ENCODE data around the gene ADAM11.

The ADAM11 gene

GRCh38 chr17:44766409-44767038, 7.7 kb downstream of the ADAM11 start:
- no peaks in the 10 kb centered on the region for H3K9me3 ChIP-seq (ENCODE audit: control insufficient read depth, insufficient read depth, low read depth, low read length)
- ChIA-PET CTCF (interaction anchor here (1.1 kb wide), 2 partner anchors 8 to 98 kb away, joined by 3 to 5 read pairs; no protein-coding TSS in a partner anchor), POLR2A (interaction anchor here (0.7 kb wide), 1 partner anchor 20 kb away, joined by 3 read pairs; no protein-coding TSS in a partner anchor)
- no peaks in the 10 kb centered on the region for H3K4me1 ChIP-seq (ENCODE audit: control insufficient read depth, insufficient read depth, low read length)
- TF ChIP-seq GLIS2 (tag by site-specific recombination; IDR thresholded peaks at IDR 0.05) (no peak), ZBTB20 (tag by site-specific recombination; IDR thresholded peaks at IDR 0.05) (peak; percentile 36), ZNF121 (tag by site-specific recombination; IDR thresholded peaks at IDR 0.05) (peak; percentile 94), FEZF1 (tag by site-specific recombination; IDR thresholded peaks at IDR 0.05) (no peak), GFI1B (tag by site-specific recombination; IDR thresholded peaks at IDR 0.05) (no peak), ZNF354C (tag by site-specific recombination; IDR thresholded peaks at IDR 0.05; ENCODE audit: borderline replicate concordance, low read depth) (no peak), ZNF24 (tag by site-specific recombination; IDR thresholded peaks at IDR 0.05) (no peak), ZNF311 (tag by site-specific recombination; IDR thresholded peaks at IDR 0.05; ENCODE audit: borderline replicate concordance) (no peak), ZNF704 (tag by site-specific recombination; IDR thresholded peaks at IDR 0.05) (no peak)
- TF ChIP-seq, protein P1, sequence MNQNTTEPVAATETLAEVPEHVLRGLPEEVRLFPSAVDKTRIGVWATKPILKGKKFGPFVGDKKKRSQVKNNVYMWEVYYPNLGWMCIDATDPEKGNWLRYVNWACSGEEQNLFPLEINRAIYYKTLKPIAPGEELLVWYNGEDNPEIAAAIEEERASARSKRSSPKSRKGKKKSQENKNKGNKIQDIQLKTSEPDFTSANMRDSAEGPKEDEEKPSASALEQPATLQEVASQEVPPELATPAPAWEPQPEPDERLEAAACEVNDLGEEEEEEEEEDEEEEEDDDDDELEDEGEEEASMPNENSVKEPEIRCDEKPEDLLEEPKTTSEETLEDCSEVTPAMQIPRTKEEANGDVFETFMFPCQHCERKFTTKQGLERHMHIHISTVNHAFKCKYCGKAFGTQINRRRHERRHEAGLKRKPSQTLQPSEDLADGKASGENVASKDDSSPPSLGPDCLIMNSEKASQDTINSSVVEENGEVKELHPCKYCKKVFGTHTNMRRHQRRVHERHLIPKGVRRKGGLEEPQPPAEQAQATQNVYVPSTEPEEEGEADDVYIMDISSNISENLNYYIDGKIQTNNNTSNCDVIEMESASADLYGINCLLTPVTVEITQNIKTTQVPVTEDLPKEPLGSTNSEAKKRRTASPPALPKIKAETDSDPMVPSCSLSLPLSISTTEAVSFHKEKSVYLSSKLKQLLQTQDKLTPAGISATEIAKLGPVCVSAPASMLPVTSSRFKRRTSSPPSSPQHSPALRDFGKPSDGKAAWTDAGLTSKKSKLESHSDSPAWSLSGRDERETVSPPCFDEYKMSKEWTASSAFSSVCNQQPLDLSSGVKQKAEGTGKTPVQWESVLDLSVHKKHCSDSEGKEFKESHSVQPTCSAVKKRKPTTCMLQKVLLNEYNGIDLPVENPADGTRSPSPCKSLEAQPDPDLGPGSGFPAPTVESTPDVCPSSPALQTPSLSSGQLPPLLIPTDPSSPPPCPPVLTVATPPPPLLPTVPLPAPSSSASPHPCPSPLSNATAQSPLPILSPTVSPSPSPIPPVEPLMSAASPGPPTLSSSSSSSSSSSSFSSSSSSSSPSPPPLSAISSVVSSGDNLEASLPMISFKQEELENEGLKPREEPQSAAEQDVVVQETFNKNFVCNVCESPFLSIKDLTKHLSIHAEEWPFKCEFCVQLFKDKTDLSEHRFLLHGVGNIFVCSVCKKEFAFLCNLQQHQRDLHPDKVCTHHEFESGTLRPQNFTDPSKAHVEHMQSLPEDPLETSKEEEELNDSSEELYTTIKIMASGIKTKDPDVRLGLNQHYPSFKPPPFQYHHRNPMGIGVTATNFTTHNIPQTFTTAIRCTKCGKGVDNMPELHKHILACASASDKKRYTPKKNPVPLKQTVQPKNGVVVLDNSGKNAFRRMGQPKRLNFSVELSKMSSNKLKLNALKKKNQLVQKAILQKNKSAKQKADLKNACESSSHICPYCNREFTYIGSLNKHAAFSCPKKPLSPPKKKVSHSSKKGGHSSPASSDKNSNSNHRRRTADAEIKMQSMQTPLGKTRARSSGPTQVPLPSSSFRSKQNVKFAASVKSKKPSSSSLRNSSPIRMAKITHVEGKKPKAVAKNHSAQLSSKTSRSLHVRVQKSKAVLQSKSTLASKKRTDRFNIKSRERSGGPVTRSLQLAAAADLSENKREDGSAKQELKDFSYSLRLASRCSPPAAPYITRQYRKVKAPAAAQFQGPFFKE (tag by site-specific recombination; IDR thresholded peaks at IDR 0.05; ENCODE audit: borderline replicate concordance) = no peak
- TF ChIP-seq, protein P2, sequence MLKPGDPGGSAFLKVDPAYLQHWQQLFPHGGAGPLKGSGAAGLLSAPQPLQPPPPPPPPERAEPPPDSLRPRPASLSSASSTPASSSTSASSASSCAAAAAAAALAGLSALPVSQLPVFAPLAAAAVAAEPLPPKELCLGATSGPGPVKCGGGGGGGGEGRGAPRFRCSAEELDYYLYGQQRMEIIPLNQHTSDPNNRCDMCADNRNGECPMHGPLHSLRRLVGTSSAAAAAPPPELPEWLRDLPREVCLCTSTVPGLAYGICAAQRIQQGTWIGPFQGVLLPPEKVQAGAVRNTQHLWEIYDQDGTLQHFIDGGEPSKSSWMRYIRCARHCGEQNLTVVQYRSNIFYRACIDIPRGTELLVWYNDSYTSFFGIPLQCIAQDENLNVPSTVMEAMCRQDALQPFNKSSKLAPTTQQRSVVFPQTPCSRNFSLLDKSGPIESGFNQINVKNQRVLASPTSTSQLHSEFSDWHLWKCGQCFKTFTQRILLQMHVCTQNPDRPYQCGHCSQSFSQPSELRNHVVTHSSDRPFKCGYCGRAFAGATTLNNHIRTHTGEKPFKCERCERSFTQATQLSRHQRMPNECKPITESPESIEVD (tag by site-specific recombination; IDR thresholded peaks at IDR 0.05) = no peak
- H3K27ac ChIP-seq (ENCODE audit: extremely low read depth, low read depth, low read length) = no peak overlapping the region
- no peak overlapping the region for H3K4me3 ChIP-seq (ENCODE audit: low read depth, low read length)
- no peaks in the 10 kb centered on the region for H3K36me3 ChIP-seq (ENCODE audit: control insufficient read depth in 2 of 2, insufficient read depth in 1 of 2, low read length in 2 of 2)

- 0 out of 2 replicates have a peak, but pooled peaks have one; percentile 21 for TF ChIP-seq ZNF341 (tag by site-specific recombination; IDR thresholded peaks at IDR 0.05; ENCODE audit: low read depth)
- TF ChIP-seq ZNF211 (tag by site-specific recombination; IDR thresholded peaks at IDR 0.05; ENCODE audit: low read depth) = no peak
- no peak for TF ChIP-seq ATF2 (tag by site-specific recombination; IDR thresholded peaks at IDR 0.05; ENCODE audit: low read depth)
- TF ChIP-seq ZIC2 (tag by site-specific recombination; IDR thresholded peaks at IDR 0.05) = peak; percentile 99
- Histone ChIP-seq H3K4me3 (ENCODE audit: low read depth, low read length) (no peak overlapping the region), H3K4me1 (ENCODE audit: control insufficient read depth, insufficient read depth, low read length) (no peaks in the 10 kb centered on the region), H3K9me3 (ENCODE audit: control insufficient read depth, insufficient read depth, low read depth, low read length) (no peaks in the 10 kb centered on the region), H3K27ac (ENCODE audit: extremely low read depth, low read depth, low read length) (peak overlapping the region; percentile 2; the same call in 1 of the 2 replicates), H3K36me3 (ENCODE audit: control insufficient read depth in 2 of 2, insufficient read depth in 1 of 2, low read length in 2 of 2) (no peaks in the 10 kb centered on the region)
- CTCF ChIA-PET = interaction anchor here (1.1 kb wide), 1 partner anchor 97 kb away, joined by 3 read pairs; no protein-coding TSS in a partner anchor
- POLR2A ChIA-PET = no interaction called here
These were observed 8.7 kb downstream of the ADAM11 start for GRCh38 chr17:44767493-44767892.
